GM21619 (cell line): ENCODE measurements around the gene HEXA.

Experiments
- ATAC-seq: cut with Tn5 transposase; IDR thresholded peaks from one replicate; pipeline ENCODE4 v1.9.1; 2021; ENCODE audit not compliant: unreplicated experiment

HEXA gene

GRCh38 chr15:72323752-72324151, 52.1 kb downstream of the HEXA start:
- ATAC-seq: no peak

- ATAC-seq: peak; percentile 56
Measured at GRCh38 chr15:72319985-72320671, 55.7 kb downstream of the HEXA start, which contains the start of gene CELF6. CELF6 (minus strand) TSS chr15:72320157; CDS start chr15:72319874, 283 bp downstream.

- ATAC-seq: peak; percentile 32
Measured at GRCh38 chr15:72319360-72319984, 56.3 kb downstream of the HEXA start.

GRCh38 chr15:72318408-72318942, 57.3 kb downstream of the HEXA start:
- ATAC-seq: no peak

GRCh38 chr15:72315706-72316370, 60.0 kb downstream of the HEXA start:
- ATAC-seq: no peak

GRCh38 chr15:72313881-72314280, 61.9 kb downstream of the HEXA start:
- no peak for ATAC-seq

- ATAC-seq: no peak
Measured at GRCh38 chr15:72313448-72313840, 62.4 kb downstream of the HEXA start.

- ATAC-seq: peak; percentile 60
Measured at GRCh38 chr15:72312605-72313447, 63.0 kb downstream of the HEXA start.

- no peak for ATAC-seq
Measured at GRCh38 chr15:72307026-72307425, 68.8 kb downstream of the HEXA start.

GRCh38 chr15:72306211-72306785, 69.5 kb downstream of the HEXA start:
- ATAC-seq: no peak

- no peak for ATAC-seq
Measured at GRCh38 chr15:72304596-72304995, 71.2 kb downstream of the HEXA start.

GRCh38 chr15:72302955-72303354, 72.9 kb downstream of the HEXA start:
- no peak for ATAC-seq
